Duodenal mucosa (tissue), 2 donors: ENCODE data around the gene LRRC57.

ENCODE experiments used
- H3K27ac ChIP-seq: one replicate; pipeline ENCODE4 v1.7.0; 2013; ENCODE audit warnings: low read depth, low read length
- H3K27me3 ChIP-seq, 2 donors: one replicate each; pipeline ENCODE4 v1.7.0; 2013; ENCODE audit warnings: low read length in 2 of 2, control low read depth in 1 of 2; ENCODE audit not compliant: insufficient read depth in 2 of 2, control insufficient read depth in 1 of 2
- H3K36me3 ChIP-seq, 2 donors: one replicate each; pipeline ENCODE4 v1.7.0; 2013; ENCODE audit warnings: low read length in 2 of 2, control low read depth in 1 of 2; ENCODE audit not compliant: insufficient read depth in 2 of 2, control insufficient read depth in 1 of 2
- H3K4me1 ChIP-seq, 2 donors: one replicate each; pipeline ENCODE4 v1.7.0; 2013; ENCODE audit warnings: low read length in 2 of 2, control low read depth in 1 of 2; ENCODE audit not compliant: insufficient read depth in 2 of 2, control insufficient read depth in 1 of 2
- H3K4me3 ChIP-seq, 2 donors: one replicate each; pipeline ENCODE4 v1.7.0; 2013; ENCODE audit warnings: low read length in 2 of 2, low read depth in 1 of 2
- H3K9ac ChIP-seq, 2 donors: one replicate each; pipeline ENCODE4 v1.7.0; 2013; ENCODE audit warnings: low read length in 2 of 2, low read depth in 1 of 2
- H3K9me3 ChIP-seq, 2 donors: one replicate each; pipeline ENCODE4 v1.7.0; 2013; ENCODE audit warnings: low read length in 2 of 2, control low read depth in 1 of 2; ENCODE audit not compliant: control insufficient read depth in 1 of 2

LRRC57 gene

GRCh38 chr15:42507514-42507913 lies 41.1 kb downstream of the LRRC57 start:
- Histone ChIP-seq H3K36me3 (peaks cover 0 to 3% of the 10 kb centered on the region in 2 donors), H3K4me3 (no peak overlapping the region), H3K4me1 (peaks cover 4 to 8% of the 10 kb centered on the region in 2 donors), H3K9ac (no peak overlapping the region), H3K9me3 (no peaks in the 10 kb centered on the region), H3K27me3 (no peaks in the 10 kb centered on the region), H3K27ac (no peak overlapping the region)

GRCh38 chr15:42504631-42505030 lies 44.0 kb downstream of the LRRC57 start:
- Histone ChIP-seq H3K4me1 (peaks cover 4 to 18% of the 10 kb centered on the region in 2 donors), H3K9ac (no peak overlapping the region), H3K9me3 (no peaks in the 10 kb centered on the region), H3K36me3 (no peaks in the 10 kb centered on the region), H3K27me3 (no peaks in the 10 kb centered on the region), H3K27ac (no peak overlapping the region), H3K4me3 (no peak overlapping the region)

- Histone ChIP-seq H3K36me3 (no peaks in the 10 kb centered on the region), H3K9ac (no peak overlapping the region), H3K27ac (no peak overlapping the region), H3K4me1 (peaks cover 11 to 21% of the 10 kb centered on the region in 2 donors), H3K27me3 (no peaks in the 10 kb centered on the region), H3K9me3 (no peaks in the 10 kb centered on the region), H3K4me3 (no peak overlapping the region)
Measured at GRCh38 chr15:42503825-42504224, 44.8 kb downstream of the LRRC57 start.

- no peak overlapping the region for H3K27ac ChIP-seq
- H3K9me3 ChIP-seq, result no peaks in the 10 kb centered on the region
- H3K27me3 ChIP-seq, result no peaks in the 10 kb centered on the region
- no peaks in the 10 kb centered on the region for H3K36me3 ChIP-seq
- peaks cover 24% of the 10 kb centered on the region in 2 donors for H3K4me1 ChIP-seq
- no peak overlapping the region for H3K4me3 ChIP-seq
- H3K9ac ChIP-seq, result no peak overlapping the region
Measured at GRCh38 chr15:42502477-42502876, 46.1 kb downstream of the LRRC57 start.

- Histone ChIP-seq H3K9me3 (no peaks in the 10 kb centered on the region), H3K4me3 (no peak overlapping the region), H3K36me3 (no peaks in the 10 kb centered on the region), H3K27me3 (no peaks in the 10 kb centered on the region), H3K9ac (no peak overlapping the region), H3K27ac (no peak overlapping the region), H3K4me1 (peaks cover 25 to 27% of the 10 kb centered on the region in 2 donors)
Measured at GRCh38 chr15:42499858-42500609, 48.6 kb downstream of the LRRC57 start.

- peaks cover 26% of the 10 kb centered on the region in 2 donors for H3K4me1 ChIP-seq
- H3K27me3 ChIP-seq, result no peaks in the 10 kb centered on the region
- no peaks in the 10 kb centered on the region for H3K36me3 ChIP-seq
- H3K9ac ChIP-seq, result no peak overlapping the region
- H3K4me3 ChIP-seq, result no peak overlapping the region
- no peaks in the 10 kb centered on the region for H3K9me3 ChIP-seq
- H3K27ac ChIP-seq, result no peak overlapping the region
Measured at GRCh38 chr15:42498212-42499068, 50.2 kb downstream of the LRRC57 start.

GRCh38 chr15:42495361-42496212 lies 53.0 kb downstream of the LRRC57 start, which contains the start of gene SNAP23:
Gene SNAP23 (plus strand): TSS chr15:42495634. CDS start chr15:42511847, 16,213 bp downstream.
- Histone ChIP-seq H3K27me3 (no peaks in the 10 kb centered on the region), H3K4me3 (peak within 1 kb of the TSS; percentile 81 to 96), H3K4me1 (peaks cover 22 to 32% of the 10 kb centered on the region in 2 donors), H3K9ac (peak within 1 kb of the TSS; percentile 87 to 90), H3K9me3 (no peaks in the 10 kb centered on the region), H3K36me3 (no peaks in the 10 kb centered on the region), H3K27ac (peak within 1 kb of the TSS; percentile 82)

GRCh38 chr15:42494998-42495360 lies 53.6 kb downstream of the LRRC57 start:
- no peaks in the 10 kb centered on the region for H3K36me3 ChIP-seq
- no peaks in the 10 kb centered on the region for H3K9me3 ChIP-seq
- peak overlapping the region; percentile 82 for H3K27ac ChIP-seq
- H3K27me3 ChIP-seq, result no peaks in the 10 kb centered on the region
- H3K9ac ChIP-seq, result peak overlapping the region; percentile 87 to 90
- peak overlapping the region; percentile 81 to 96 for H3K4me3 ChIP-seq
- peaks cover 16 to 36% of the 10 kb centered on the region in 2 donors for H3K4me1 ChIP-seq

GRCh38 chr15:42493679-42494078 lies 54.9 kb downstream of the LRRC57 start:
- no peak overlapping the region for H3K27ac ChIP-seq
- no peaks in the 10 kb centered on the region for H3K9me3 ChIP-seq
- H3K4me1 ChIP-seq, result peaks cover 8 to 28% of the 10 kb centered on the region in 2 donors
- H3K9ac ChIP-seq, result no peak overlapping the region
- H3K27me3 ChIP-seq, result no peaks in the 10 kb centered on the region
- no peak overlapping the region for H3K4me3 ChIP-seq
- H3K36me3 ChIP-seq, result no peaks in the 10 kb centered on the region
